ENCODE results near the gene MYCN.
"Not testable (repeated sequence)": the region's sequence is repeated elsewhere in the genome, so short reads cannot be mapped to it uniquely, and the experiment has no call there.

The MYCN gene

DNA sequence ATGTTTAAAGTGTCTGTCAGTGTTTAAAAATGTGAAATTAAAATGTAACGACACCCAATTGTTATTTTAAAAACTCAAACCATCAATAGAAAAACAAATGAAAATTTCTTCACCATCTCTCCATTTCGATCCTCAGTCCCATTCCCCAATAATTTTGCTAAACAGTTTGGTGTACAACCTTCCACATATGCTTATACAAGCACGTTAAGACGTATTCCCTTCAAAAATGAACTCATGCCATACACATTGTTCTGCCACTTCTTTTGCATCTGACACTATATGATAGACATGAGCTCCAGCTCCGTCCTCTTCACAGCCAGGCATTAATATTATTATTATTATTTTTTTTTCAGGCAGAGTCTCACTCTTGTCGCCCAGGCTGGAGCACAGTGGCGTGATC is 14.1 kb upstream of the MYCN start:
- TF ChIP-seq BHLHE40 (IDR thresholded peaks at IDR 0.05; ENCODE audit: borderline replicate concordance) (no peak), L3MBTL2 (conservative IDR thresholded peaks at IDR 0.05) (no peak), HDGF (IDR thresholded peaks at IDR 0.05; ENCODE audit: borderline replicate concordance) (no peak), SUZ12 (IDR thresholded peaks at IDR 0.05) (no peak), LEF1 (IDR thresholded peaks at IDR 0.05; ENCODE audit: borderline replicate concordance) (no peak), ELF4 (IDR thresholded peaks at IDR 0.05) (no peak), NFRKB (IDR thresholded peaks at IDR 0.05) (no peak), ZNF384 (IDR thresholded peaks at IDR 0.05) (no peak), FOXM1 (IDR thresholded peaks at IDR 0.05; ENCODE audit: borderline replicate concordance) (no peak), FOXA1 (IDR thresholded peaks at IDR 0.05) (no peak), SP1 (IDR thresholded peaks at IDR 0.05) (no peak), FOXK2 (IDR thresholded peaks at IDR 0.05) (no peak), CTBP1 (IDR thresholded peaks at IDR 0.05; ENCODE audit: borderline replicate concordance) (no peak)
- TF ChIP-seq, protein P1, sequence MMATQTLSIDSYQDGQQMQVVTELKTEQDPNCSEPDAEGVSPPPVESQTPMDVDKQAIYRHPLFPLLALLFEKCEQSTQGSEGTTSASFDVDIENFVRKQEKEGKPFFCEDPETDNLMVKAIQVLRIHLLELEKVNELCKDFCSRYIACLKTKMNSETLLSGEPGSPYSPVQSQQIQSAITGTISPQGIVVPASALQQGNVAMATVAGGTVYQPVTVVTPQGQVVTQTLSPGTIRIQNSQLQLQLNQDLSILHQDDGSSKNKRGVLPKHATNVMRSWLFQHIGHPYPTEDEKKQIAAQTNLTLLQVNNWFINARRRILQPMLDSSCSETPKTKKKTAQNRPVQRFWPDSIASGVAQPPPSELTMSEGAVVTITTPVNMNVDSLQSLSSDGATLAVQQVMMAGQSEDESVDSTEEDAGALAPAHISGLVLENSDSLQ (IDR thresholded peaks at IDR 0.05): no peak
- POLR2A ChIA-PET: no interaction called here
- no peak for DNase-seq (ENCODE audit: extremely low spot score)
- CTCF ChIA-PET: no interaction called here

DNA sequence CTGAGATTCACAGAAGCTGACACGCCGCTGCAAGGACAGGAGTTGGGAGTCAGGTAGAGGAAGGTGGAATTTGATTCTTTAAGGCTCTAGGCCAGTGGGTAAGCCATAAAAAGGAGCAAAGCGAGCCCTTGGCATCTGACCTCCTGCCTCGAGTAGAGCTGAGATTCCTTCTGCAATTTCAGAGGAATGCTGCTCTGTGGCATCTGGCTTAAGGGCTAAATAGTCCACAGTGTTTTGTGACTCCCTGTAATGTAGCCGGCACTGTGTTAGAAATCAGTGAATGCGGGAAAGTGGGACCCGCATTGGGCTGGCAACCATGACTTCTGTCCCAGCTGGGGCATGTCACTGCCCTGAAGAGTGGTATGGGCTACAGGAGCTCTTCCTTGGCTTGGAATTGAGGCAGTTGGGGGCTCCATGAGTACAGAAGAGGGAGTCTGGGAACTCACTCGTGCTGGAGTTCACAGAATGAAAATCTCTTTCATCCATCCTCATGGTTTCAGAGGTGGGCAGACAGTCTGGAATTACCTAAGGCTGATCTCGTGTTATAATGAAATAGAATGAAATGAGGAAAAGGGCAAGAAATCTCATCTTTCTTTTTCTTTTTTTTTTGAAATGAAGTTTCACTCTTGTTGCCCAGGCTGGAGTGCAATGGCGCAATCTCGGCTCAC is 12.7 kb upstream of the MYCN start:
- CTCF ChIA-PET: no interaction called here
- POLR2A ChIA-PET: no interaction called here
- no peak for DNase-seq (ENCODE audit: extremely low spot score)
- TF ChIP-seq HDGF (IDR thresholded peaks at IDR 0.05; ENCODE audit: borderline replicate concordance): no peak
- TF ChIP-seq SP1 (IDR thresholded peaks at IDR 0.05): no peak
- TF ChIP-seq ARNT (IDR thresholded peaks at IDR 0.05): no peak
- no peak for TF ChIP-seq ELF4 (IDR thresholded peaks at IDR 0.05)

DNA sequence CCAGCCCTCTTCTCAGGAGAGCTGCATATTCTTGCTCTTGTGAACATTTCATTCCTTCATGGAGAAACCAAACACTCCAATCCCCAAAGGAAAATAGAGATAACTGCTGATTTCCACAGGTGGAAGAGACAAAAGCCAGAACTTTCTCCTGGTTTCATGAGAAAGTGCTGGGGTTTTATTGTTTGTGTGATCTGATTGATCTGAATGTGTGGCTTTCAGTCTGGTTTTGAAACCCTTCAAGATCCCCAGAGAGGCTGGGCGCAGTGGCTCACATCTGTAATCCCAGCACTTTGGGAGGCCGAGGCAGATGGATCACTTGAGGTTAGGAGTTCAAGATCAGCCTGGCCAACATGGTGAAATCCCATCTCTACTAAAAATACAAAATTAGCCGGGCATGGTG is 11.3 kb upstream of the MYCN start:
- DNase-seq (ENCODE audit: extremely low spot score); CTCF ChIA-PET; POLR2A ChIA-PET: not testable (repeated sequence)

DNA sequence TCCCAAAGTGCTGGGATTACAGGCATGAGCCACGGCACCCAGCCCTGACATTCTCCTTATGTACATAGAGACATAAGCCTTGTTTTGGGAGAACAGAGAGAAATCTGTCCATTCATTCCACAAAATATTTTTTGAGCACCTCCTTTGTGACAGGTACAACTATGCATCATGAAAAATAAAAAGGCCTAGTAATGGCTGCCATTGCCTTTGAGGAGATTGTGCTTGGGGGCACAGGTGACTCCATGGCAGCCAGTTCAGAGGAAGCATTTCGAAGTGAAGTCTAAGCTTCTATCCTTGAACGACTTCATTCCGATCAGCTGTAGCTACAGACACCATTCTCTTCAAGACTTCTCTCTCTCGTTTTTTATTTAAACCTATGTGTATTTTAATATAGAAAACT is 10.5 kb upstream of the MYCN start:
- TF ChIP-seq ARNT (IDR thresholded peaks at IDR 0.05) (no peak), BHLHE40 (IDR thresholded peaks at IDR 0.05; ENCODE audit: borderline replicate concordance) (no peak), NFRKB (IDR thresholded peaks at IDR 0.05) (no peak), SP1 (IDR thresholded peaks at IDR 0.05) (no peak), CTBP1 (IDR thresholded peaks at IDR 0.05; ENCODE audit: borderline replicate concordance) (no peak), SUZ12 (IDR thresholded peaks at IDR 0.05) (no peak), TARDBP (IDR thresholded peaks at IDR 0.05) (no peak), FOXM1 (IDR thresholded peaks at IDR 0.05; ENCODE audit: borderline replicate concordance) (no peak), FOXA1 (IDR thresholded peaks at IDR 0.05) (no peak)
- TF ChIP-seq, protein P1 (IDR thresholded peaks at IDR 0.05): no peak
- ChIA-PET CTCF (interaction anchor here (2.2 kb wide), 1 partner anchor 10 kb away, joined by 6 read pairs; no protein-coding TSS in a partner anchor), POLR2A (no interaction called here)
- no peak for DNase-seq (ENCODE audit: extremely low spot score)

DNA sequence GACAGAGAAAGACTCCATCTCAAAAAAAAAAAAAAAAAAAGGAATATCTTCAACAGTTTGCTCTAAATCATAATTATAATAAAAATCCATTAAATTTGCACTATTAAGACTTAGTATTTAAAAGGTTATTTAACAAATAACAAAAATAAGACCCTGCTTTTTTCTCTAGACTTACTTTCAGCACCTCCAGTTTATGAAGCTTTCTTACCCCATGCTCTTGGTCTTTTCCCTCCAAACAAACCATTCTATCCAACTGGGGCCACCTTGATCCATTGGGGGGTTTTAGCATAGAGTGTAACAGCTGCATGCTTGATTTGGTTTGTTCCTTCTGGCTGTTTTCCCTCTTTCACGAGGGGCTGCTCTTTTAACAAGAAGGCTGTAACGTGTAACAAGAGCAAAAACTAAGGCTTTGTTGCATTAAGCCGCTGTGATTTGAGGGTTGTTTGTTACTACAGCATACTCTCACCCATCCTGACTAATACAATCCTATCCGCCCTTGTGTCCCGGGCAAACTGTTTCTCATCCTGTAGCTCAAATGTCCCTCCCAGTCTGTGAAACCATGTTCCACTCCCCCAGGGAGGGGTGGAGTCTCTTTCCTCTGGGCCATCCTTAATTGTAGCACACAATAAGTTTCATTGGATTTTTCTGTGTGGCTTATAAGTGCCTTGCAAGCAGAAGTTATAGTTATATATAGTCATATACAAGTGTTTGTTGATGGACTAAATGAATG is 9.6 kb upstream of the MYCN start:
- DNase-seq (ENCODE audit: extremely low spot score): no peak
- ChIA-PET POLR2A (no interaction called here), CTCF (interaction anchor here (0.8 to 2.2 kb wide), 2 partner anchors 9 to 352 kb away, joined by 3 to 6 read pairs; no protein-coding TSS in a partner anchor)
- no peak for TF ChIP-seq FOXA1 (IDR thresholded peaks at IDR 0.05)
- TF ChIP-seq BHLHE40 (IDR thresholded peaks at IDR 0.05; ENCODE audit: borderline replicate concordance): no peak
- no peak for TF ChIP-seq L3MBTL2 (conservative IDR thresholded peaks at IDR 0.05)
- no peak for TF ChIP-seq FOXK2 (IDR thresholded peaks at IDR 0.05)
- no peak for TF ChIP-seq FOXM1 (IDR thresholded peaks at IDR 0.05; ENCODE audit: borderline replicate concordance)
- TF ChIP-seq TARDBP (IDR thresholded peaks at IDR 0.05): no peak
- TF ChIP-seq, protein P1 (IDR thresholded peaks at IDR 0.05): no peak
- TF ChIP-seq SUZ12 (IDR thresholded peaks at IDR 0.05): no peak
- no peak for TF ChIP-seq SP1 (IDR thresholded peaks at IDR 0.05)
- no peak for TF ChIP-seq ZNF384 (IDR thresholded peaks at IDR 0.05)
- TF ChIP-seq LEF1 (IDR thresholded peaks at IDR 0.05; ENCODE audit: borderline replicate concordance): no peak

DNA sequence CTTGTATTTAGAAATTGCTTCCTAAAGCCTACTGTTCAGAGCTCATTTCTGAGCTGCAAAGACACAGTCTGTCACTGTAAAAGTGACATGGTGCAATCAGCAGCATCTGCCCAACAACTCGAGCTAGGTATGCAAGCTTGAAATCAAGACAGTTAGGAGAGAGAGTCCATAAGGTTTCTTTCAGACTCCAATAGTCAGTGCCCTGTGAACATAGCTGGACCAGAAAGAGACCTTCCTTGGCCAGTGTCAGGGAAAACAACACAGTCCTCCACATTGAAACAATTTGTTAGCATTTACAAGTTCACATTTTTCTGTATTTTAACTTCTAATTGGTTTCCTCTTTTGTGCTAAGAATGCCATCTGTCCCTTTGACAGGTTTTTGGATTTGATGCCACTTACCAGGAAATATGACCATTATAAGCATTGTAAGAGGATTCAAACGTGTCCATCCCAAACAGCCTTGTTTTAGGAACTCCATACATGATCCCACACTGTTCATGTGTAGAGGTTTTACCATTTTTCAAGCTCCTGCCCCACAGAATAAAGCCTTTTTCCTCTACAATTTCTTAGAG is 8.9 kb upstream of the MYCN start:
- POLR2A ChIA-PET: no interaction called here
- CTCF ChIA-PET: interaction anchor here (2.2 kb wide), 1 partner anchor 8 kb away, joined by 6 read pairs; no protein-coding TSS in a partner anchor
- no peak for DNase-seq (ENCODE audit: extremely low spot score)
- no peak for TF ChIP-seq CTBP1 (IDR thresholded peaks at IDR 0.05; ENCODE audit: borderline replicate concordance)
- TF ChIP-seq FOXM1 (IDR thresholded peaks at IDR 0.05; ENCODE audit: borderline replicate concordance): no peak
- no peak for TF ChIP-seq ARNT (IDR thresholded peaks at IDR 0.05)
- no peak for TF ChIP-seq ELF4 (IDR thresholded peaks at IDR 0.05)
- TF ChIP-seq HDGF (IDR thresholded peaks at IDR 0.05; ENCODE audit: borderline replicate concordance): no peak
- TF ChIP-seq, protein P1 (IDR thresholded peaks at IDR 0.05): no peak
- TF ChIP-seq FOXK2 (IDR thresholded peaks at IDR 0.05): no peak
- TF ChIP-seq L3MBTL2 (conservative IDR thresholded peaks at IDR 0.05): no peak
- TF ChIP-seq SP1 (IDR thresholded peaks at IDR 0.05): no peak
- TF ChIP-seq NFRKB (IDR thresholded peaks at IDR 0.05): no peak
- no peak for TF ChIP-seq ZNF384 (IDR thresholded peaks at IDR 0.05)
- no peak for TF ChIP-seq SUZ12 (IDR thresholded peaks at IDR 0.05)
- no peak for TF ChIP-seq FOXA1 (IDR thresholded peaks at IDR 0.05)
- no peak for TF ChIP-seq TARDBP (IDR thresholded peaks at IDR 0.05)
